ENCODE measurements around the gene SRPX2.

- TF ChIP-seq CTCF (IDR thresholded peaks at IDR 0.05): no peak
- no peak for TF ChIP-seq POLR2AphosphoS5 (IDR thresholded peaks at IDR 0.05)
- no peak for TF ChIP-seq POLR2A (IDR thresholded peaks at IDR 0.05)
Measured at GRCh38 chrX:100647095-100647494, 3.1 kb downstream of the SRPX2 start.
